Activated T-cell treated with anti-CD3 and anti-CD28 coated beads, Interleukin-2, amount 50 U/mL, for 1 hour (primary cell): Measurements from ENCODE around the gene KCNA5.

Source experiments
- DNase-seq: peaks from one replicate; pipeline ENCODE4 v3.0.0-alpha.2; 2020

KCNA5 gene

DNA sequence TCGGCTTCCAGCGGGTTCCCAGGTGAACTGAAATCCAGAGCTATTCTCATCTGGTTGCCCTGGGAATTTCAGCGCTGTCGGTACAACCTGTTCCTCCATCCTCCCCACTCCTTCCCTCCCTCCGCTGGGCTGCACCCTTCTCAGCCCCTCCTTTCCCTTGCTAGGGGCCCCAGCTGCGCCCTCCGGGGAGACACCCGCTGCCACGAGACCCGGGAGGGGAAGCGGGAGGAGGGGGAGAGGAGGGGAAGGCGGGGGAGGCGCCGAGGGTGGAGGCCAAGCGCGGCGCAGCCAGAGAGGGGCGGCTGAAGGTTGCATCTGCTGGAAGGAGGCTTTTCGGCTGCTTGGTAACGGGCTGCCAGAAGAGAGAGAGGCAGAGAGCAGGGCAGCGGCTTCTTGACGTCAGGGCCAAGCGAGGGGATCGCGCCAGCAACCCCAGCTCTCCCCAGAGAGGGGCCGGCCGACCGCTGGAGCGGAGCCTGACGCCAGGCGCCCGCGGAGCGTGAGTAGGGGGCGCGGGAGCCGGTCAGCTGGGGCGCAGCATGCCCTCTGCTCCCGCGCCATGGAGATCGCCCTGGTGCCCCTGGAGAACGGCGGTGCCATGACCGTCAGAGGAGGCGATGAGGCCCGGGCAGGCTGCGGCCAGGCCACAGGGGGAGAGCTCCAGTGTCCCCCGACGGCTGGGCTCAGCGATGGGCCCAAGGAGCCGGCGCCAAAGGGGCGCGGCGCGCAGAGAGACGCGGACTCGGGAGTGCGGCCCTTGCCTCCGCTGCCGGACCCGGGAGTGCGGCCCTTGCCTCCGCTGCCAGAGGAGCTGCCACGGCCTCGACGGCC lies at the start of gene KCNA5:
KCNA5 (plus strand) TSS at position 291 of the 831 bp plus-strand sequence; CDS start at position 560, 269 bp downstream.
- no peak for DNase-seq

DNA sequence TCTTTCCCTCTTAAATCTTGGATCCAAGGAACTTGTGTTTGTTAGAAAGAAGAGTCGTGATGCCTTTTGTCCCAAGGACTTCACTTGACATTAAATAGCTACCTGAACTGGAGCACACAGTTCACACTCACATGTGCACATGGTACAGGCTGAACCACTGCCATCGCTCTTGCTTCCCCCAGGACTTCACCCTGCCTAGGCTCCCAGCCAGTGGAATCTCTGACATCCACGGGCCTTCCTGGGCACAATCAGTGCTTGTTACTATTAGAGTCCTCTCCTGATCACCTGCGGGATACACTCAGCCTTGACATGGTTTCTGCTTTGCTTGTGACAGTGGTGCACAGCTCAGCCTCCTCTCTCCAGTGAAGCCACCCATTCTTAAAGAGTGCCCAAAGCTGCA lies 49.1 kb upstream of the KCNA5 start:
- DNase-seq = no peak

DNA sequence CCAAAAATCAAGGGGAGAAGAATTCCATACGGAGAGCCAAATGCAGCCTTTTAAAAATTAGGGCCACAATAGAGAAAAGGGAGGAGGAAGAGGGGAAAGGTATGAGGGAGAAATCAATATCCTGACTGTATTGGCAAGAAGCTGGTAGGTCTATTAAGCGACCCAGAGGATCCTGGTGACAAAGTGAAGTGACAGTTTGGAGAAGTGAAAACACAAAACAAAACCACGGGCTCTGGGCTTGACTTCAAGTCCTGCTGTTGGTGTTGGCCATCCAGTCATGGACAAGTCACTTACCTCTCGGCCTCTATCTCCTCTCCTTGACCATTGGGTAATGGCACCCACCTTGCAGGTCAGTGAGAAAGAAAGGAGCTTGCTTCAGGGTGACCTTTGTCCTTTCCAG lies 47.0 kb upstream of the KCNA5 start:
- no peak for DNase-seq

DNA sequence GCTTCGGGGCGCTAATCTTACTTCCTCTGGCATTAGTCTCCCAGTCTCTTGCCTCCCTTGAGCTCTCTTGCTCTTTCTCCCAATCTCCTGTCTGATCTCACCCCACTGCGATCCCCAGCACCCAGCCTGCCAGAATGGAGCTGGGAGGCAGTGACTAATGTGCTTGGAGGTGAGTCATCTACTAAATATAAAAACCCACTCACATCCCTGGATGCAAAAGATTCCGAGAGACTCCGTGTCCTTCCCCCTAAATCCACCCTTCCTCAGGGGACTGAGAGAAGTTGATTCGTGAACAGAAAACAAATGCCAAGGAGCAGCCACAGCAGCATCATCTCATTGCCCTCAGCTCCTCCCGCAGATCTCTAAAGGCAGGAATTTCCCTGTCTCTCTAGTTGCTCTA lies 45.7 kb upstream of the KCNA5 start:
- DNase-seq = no peak

DNA sequence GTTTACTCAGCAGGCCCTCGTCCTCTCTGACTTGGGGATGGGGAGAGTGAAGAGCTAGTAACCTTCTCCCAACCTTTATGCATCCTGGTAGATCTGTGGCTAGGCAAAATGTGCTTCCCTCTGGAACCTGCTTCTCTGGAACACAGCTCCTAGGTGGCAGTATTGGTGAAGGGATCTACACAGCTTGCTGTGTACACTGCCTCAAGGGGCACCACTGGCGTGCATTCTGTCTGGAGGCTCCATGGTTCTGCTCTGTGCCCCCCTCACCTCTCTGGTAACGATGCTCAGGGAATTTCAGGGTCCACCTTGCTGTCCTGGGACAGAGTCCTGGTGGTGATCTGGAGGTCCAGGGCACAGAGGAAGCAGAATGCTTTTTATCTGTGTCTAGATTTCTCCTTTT lies 43.5 kb upstream of the KCNA5 start:
- DNase-seq = no peak

DNA sequence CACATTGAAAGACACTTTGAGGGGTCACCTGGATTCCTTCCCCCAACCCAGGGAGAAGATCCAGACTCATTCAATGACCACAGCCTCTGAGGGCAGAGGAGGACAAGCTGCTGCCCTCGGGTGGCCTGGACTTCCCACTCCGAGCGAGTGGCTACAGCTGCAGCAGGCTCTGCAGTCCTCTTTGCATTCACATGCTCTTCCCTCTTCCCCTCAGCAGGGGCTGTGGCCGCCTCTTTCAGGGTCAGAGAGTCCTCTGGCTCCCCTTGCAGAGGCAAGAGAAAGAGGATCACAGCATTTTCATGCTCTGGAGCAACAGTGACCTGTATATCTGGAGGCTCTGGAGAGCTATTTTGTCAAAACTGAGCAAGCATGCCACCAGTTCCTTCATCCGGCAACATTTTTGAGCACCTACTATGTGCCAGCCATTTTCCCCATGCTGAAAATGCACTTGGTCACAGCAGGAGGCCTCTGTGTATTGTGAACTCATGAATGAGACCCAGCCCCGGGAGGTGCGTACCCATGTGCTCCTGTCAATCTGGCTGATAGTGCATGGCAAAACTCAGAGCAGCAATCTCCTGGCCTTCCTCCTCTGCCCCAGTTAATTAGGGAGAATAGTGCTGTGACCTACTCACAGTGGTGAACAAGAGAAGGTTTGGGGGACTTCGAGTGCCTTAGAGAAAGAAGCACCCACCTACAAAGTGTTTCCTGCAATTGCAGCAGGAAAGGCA lies 42.9 kb upstream of the KCNA5 start:
- DNase-seq = no peak

DNA sequence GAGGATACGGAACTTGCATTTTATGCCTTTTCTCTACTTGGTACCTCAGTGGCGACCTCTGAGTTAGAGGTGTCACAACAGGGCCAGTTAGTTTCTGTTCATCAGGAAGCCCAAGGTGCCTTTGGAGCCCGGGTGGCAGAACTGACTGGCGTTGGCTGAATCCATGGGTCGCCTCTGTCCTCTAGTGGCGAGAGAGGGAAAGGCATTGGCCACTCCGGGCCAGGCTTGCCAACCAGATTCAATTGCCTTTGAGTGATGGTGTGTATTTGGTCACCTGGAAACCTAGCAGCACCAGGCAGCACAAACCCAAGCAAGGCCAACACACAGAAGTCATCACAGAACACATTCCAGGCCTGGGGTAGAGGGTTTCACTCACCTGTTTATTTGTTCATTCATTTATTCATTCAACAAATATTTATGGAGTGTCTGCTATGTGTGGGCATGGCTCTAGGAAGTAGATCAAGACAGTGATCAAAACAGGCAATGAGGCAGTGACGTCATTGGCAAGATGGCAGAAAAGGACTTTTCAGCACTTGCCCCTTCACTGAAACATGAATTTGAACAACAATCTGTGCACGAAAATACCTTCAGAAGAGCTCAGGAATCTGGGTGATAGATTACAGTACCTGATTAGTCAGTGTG lies 40.5 kb upstream of the KCNA5 start:
- peak; percentile 29 for DNase-seq

DNA sequence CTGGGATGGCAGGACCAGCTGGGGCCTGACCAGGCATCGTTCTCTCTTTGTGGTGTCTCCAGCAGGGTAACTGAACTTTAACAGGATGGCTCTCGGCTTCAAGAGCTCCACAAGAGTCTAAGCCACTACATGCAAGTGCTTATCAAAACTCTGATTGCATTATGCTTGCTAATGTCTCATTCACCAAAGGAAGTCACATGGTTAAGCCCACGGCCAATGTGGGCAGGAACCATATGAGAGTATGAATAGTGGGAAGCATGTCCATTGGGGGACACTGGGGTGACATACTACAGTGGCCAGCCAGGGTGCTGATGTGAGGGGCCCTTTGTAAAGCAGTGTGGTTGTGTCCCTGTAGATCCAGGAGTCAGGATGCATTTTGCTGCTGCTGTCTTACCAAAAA lies 35.0 kb upstream of the KCNA5 start:
- DNase-seq = no peak

DNA sequence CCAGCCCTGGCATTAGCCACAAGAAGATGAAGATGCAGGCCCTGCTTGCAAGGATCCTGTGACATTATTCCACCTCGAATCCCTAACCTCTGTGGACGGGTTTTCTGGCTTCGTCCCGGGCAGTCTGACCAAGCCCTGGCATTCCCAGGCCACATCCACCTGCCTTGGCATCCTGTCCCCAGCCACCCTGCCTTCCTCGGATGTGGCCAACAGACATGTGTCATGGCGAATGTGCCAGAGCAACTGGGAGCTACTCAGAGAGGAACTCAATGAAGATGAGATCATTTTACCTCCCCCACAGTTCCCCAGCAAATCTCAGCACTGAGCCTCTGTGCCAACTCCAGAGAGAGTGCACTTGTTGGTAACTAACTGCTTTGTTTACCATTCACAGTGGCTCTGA lies 33.5 kb upstream of the KCNA5 start:
- no peak for DNase-seq

DNA sequence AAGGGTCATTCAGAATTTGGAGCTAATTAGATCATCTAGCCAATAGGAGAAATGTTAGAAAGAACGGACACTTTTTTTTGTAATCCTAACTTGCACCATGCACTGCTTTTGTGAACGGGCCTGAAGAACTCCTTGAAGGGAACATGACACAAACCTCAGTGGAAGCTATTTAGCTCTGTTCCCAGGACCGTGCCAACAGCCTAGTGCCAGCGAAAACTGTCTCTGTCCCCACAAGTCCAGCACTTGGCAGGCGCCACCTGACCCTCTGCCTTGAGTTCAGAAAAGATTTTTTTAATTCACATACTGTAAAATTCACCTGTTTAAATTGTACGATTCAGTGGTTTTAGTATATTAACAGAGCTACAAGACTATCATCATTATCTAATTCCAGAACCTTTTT lies 31.3 kb upstream of the KCNA5 start:
- DNase-seq = no peak

DNA sequence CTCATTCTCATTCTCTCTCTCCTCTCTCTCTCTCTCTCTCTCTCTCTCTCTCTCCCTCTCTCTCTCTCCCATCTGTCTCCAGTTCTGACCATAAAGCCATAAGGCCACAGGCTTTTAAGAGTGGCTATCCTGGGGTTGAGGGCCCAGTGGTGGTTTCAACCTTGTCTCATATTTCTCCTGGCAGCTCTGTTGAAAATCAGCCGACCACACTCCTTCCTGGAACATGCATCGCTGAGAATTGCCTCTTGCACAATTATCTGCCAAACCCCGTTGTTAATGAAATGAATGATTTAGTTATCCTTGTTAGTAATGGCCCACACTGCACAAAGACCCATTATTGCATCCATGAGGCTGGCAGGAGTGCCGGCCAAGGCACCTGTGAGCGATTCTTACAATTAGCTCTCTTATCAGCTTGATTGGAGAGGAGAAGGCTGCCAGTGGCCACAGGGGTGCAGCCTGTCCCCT lies 30.4 kb upstream of the KCNA5 start:
- no peak for DNase-seq

DNA sequence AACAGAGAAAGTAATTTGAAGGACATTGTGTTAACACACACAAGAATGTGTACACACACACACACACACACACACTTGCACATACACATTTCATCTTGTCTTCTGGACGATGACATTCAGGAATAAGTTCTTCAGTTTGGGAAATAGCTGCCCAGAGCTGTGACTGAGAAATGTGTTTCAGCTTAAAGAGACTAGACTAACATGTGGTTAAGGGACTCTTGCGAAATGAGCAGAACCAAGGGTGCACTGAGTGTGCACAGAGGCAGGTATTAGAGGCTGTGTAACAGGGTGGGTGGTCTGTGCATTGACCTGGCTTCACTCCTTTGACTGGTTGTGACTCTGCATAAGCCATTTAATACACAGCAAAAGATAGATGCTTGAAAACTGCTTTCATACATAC lies 29.4 kb upstream of the KCNA5 start:
- DNase-seq = no peak

DNA sequence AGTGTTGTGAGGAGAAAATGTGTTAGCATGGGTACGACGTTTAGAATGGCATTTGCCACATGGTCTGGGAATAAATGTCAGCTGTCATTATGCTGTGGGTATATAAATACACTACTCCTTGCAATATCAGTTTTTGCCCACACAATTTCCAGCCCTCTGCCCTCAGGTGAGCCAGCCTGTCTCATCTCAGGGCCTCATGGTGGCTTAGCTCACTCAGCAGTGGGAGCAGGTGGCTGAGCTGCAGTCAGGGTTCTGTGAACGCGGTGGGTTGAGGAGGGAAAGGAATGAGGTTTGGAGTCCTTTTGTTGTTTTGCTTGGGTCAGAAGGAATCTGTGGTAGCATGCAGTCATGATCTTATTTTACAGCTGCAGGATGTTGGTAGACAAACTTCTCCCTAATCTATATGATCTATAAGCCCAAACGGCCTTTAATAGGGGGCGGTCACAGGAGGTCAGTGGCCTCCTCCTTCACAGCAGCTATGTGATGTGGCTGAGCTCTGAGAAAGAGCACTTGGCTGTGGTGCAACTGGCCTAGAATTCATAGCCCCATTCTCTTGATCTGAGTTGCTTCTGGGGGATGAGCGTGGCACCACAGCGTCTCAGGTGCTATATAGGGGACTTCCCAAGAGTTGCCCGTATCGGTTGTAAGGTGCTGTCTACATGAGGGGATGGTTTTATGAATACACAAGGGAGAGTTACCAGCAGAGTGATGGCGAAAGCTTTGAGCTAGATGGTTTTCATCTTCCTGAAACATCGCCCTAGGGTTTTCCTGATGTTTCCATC lies 27.8 kb upstream of the KCNA5 start:
- no peak for DNase-seq

DNA sequence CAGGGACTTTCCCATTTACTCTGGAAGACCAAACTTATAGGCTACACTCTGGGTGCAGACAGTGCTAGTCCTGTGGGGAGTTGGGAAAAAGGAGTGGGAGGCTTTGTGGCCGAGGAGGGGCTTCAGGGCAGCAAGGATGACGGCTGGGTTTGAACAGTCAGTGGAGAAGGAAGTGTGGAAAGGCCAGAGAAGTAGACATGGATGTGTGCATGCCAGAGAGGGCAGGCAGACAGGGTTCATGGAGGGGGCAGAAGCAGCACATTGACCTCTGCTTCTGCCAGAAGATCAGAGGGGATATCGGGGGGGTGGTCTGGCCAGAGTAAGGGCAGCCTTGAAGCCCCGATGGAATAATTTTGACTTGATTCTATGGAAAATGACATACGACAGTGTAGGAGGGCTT lies 27.2 kb upstream of the KCNA5 start:
- DNase-seq = no peak

DNA sequence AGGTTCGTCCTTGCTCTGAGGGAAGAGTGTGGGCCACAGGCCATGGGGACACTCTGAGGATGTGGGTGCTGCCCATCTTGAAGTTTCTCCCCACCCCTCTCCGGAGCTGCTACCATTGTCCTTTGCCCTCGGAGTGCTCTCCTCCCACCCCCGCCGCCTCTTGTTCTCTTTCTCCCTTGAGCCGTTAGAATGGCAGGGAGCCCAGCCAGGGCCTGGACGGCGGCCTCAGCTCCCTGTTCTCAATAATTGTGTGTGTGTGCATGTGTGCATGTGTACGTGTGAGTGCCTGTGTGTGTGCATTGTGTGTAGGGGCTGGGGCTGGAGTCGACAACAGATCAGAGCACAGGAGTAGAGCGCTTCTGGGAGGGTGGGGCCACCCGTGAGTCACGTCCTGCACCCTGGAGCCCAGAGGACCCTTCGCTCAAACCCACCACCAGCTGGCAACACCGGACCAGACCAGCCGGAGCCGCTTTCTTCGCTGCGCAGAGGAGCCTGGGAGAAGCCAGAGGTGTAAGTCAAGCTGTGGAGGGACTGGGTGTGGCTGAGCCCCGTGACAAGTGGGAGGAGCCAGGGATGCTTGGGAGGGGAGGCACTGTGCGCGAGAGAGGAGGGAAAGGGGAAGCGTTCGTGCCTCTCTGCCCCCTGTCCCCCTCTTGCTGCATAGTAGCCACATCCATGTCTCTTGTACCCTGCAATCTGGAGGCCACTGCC lies 25.9 kb upstream of the KCNA5 start:
- DNase-seq = no peak

DNA sequence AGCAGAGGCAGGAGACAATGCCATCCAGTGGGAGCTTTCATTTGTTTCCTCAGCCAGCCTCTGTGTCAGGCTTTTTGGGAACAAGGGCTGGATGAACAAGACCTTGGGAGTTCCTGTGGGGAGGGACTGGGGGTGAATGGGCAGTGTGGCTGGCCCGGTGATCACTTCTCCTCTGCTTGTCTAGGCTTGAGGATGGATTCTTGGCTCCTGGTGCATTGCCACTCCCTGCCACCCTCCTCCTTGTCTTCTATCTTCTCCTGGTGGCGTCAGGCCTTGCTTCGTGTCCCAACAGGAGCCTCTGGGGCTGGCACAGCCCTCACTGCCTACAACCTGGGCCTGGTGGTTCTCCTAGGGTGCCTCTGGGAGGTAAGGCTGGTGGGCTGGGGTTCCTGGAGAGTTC lies 25.0 kb upstream of the KCNA5 start:
- no peak for DNase-seq

DNA sequence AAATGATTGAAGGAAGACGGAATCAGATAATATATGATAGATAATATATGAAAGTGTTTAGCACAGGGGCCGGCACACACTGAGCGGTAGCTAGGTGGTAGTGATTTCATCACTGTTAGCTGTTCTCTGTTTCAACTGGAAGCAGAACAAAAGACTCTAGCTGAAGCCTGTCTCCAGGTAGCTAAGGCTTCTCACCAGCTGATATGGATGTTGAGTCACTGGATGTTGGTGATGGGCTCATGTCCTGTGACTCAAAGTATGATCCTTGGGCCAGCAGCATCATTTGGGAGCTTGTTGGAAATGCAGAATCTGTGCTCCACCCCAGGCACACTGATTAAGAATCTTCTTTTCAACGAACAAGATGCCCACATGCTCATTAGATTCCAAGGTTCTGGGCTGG lies 21.7 kb upstream of the KCNA5 start:
- no peak for DNase-seq

DNA sequence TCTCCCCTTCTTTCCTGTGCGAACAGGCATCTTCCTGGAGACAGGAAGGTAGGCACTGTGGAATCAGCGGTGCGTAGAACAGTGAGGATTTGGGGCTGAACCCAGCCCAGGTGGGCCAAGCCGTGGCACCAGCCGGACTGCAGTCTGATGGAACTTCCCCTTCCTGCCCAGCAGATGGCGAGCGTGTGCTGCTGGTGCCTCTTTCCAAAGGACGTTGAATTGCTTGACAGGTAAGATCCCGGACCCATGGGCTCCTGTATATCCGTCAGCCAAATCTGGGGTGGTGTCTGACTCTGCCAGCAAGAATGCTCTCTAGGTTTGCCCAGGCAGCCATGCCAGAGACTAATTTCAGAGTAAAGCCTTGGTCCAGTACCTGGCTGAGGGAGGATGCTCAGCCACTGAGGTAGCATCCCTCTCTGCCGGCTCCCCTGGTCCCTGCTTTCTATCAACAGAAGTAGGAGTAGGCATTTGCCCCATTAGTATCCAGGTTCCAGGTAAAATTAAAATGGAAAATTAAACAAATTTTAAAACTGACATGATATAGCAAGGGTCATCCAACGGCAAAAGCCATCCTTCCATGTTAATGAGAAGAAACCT lies 21.1 kb upstream of the KCNA5 start:
- peak; percentile 39 for DNase-seq

DNA sequence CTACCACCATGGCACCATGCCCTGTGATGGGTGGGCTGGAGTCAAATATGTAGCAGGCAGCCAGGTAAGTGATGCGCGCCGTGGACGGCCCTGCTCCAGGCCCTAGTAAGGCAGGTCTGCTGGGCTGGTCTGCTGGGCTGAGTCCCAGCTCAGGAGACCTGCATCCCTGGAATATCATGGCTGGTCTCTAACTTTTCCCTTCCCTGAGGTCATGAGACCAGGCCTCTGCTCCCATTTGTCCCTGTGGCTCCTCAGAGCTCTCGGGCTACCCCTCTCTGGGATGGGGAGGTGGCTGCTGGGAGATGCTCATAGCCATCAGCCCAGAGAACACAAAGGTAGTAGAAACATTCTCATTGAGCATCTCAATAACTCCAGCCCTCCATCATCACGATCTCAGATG lies 19.8 kb upstream of the KCNA5 start:
- no peak for DNase-seq

DNA sequence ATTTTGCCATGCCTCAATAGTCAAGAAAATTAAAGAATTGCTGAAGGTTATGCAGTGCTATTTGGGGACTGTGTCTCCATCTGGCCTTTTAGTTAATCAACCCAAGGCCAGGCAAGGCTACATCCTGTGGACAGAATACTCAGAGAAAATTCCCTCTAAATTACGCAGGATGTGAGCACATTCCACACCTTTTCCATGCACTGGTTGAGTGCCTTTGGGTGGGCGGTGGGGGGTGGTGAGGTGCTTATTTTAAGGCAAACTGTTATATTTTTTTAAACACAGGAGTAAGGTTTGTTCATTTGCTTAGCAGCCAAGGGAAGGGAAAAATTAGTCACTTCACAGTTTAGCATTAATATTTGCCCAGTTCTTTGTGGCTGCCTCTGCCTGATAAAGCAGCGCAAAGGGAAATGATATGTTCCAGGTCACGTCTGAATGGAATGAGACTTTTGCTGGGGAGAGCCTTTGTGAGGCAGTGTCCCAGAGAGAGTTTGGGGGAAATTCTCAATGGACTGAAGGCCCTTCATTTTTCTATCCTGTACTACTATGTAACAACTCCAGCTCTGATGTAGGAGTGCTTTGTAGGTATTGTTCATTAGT lies 17.2 kb upstream of the KCNA5 start:
- no peak for DNase-seq

DNA sequence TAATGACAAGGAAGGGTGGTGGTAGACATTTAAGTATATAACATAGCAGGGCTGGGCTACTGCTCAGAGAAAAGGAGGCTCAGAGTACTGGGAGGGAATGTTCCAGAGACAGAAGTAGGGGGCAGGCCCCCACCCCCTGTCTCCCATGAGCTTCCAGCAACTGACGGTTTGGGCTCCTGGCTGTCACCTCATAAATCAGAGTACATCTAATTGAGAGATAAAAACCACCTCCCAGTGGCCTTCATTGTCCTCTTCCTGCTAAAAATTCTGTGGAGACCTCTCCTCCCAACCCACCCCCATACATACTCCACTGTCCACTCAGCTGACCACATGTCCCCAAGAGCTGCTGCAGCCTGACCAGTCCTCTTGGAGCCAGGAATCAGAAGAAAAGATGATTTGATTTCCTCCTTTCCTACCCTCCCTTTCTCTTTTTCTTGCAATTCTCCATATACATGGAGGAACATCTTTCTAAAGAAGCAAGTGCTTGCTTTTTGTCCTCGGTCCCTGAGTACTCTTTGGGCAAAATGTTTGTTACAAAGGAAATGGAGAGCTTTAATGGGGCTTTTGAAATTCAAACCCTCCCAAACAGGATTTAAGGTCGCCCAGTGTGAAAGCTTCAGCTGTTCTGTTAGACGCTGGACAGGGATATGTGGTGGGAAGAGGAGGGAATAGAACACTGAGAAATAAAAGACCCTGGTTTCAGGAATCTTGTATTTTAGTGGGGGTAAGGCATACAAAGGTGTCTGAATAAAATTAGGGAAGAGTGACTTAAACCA lies 16.4 kb upstream of the KCNA5 start:
- no peak for DNase-seq
